Left colon (tissue), 2 donors: Measurements from ENCODE around the gene GPR146. TPM values are rescaled to one million over a fixed set of nuclear protein-coding genes. Genes with fewer than 3 reads are reported as not detected.

Experiments used
- ATAC-seq: fragments of 200-7000 bp; cut with Tn5 transposase; one replicate; pipeline ENCODE4 v1.9.1; 2020; ENCODE audit warnings: mild to moderate bottlenecking, moderate library complexity
- DNase-seq, 2 donors: peaks; one replicate each; pipeline ENCODE4 v3.0.0-alpha.2; 2020
- intact Hi-C, 2 donors: fragments of 100-400 bp; cut with DNase I in 1 of 2; cut with micrococcal nuclease in 1 of 2; formaldehyde crosslinking; loops; one replicate each; pipeline versions ENCODE4 v1.11.2 to v1.14.0; 2022; cut with DNase I, micrococcal nuclease
- total RNA-seq, 2 donors: library from RNA; stranded (reverse); fragmentation: NEBNext Ultra II Directional; extraction: Animal tissue kit (Norgen Biotek cat#: 25700); gene quantifications; one replicate each; pipeline ENCODE4 v1.2.1, GENCODE V29; 2021
- donor health status: DM: no; HTN: no; CAD: no.
- donor health status: DM: yes; HTN: yes; CAD: no.

Gene GPR146
- total RNA-seq, 2 donors from 2014 or later = 4.0 to 7.4 TPM

GRCh38 chr7:1022356-1022755 lies 22.0 kb upstream of the GPR146 start:
- DNase-seq = no peak
- intact Hi-C loops = no loop called here
- ATAC-seq = no peak

GRCh38 chr7:1022801-1023465 lies 21.4 kb upstream of the GPR146 start:
- no peak for ATAC-seq
- intact Hi-C loops = no loop called here
- no peak for DNase-seq

GRCh38 chr7:1024331-1024841 lies 20.0 kb upstream of the GPR146 start:
- intact Hi-C loops = no loop called here
- ATAC-seq (no peak), DNase-seq (no peak)

- DNase-seq = no peak
- ATAC-seq = no peak
- intact Hi-C loops = no loop called here
These were observed 19.2 kb upstream of the GPR146 start for GRCh38 chr7:1024876-1025742.

GRCh38 chr7:1025743-1026581 lies 18.4 kb upstream of the GPR146 start:
- intact Hi-C loops = no loop called here
- DNase-seq (no peak), ATAC-seq (no peak)

- ATAC-seq = no peak
- no peak for DNase-seq
These were observed 17.6 kb upstream of the GPR146 start for GRCh38 chr7:1026721-1027161.

GRCh38 chr7:1027242-1028043 lies 16.9 kb upstream of the GPR146 start:
- intact Hi-C loops = no loop called here

More at GRCh38 chr7:1026721-1027161, 17.6 kb upstream of the GPR146 start:
- intact Hi-C loops = no loop called here

GRCh38 chr7:1028044-1028770 lies 16.1 kb upstream of the GPR146 start:
- intact Hi-C loops = no loop called here
- ATAC-seq = peak; percentile 93

More at GRCh38 chr7:1027242-1028043, 16.9 kb upstream of the GPR146 start:
- peak in 1 of 2 donors; percentile 49 for DNase-seq
- ATAC-seq = no peak

GRCh38 chr7:1028775-1029636 lies 15.3 kb upstream of the GPR146 start:
- ATAC-seq (peak; percentile 87), DNase-seq (peak; percentile 77 to 94)
- intact Hi-C loops = no loop called here

More at GRCh38 chr7:1028044-1028770, 16.1 kb upstream of the GPR146 start:
- DNase-seq = peak; percentile 88 to 95

- intact Hi-C loops = no loop called here
- DNase-seq (no peak), ATAC-seq (no peak)
These were observed 14.5 kb upstream of the GPR146 start for GRCh38 chr7:1029637-1030443.

GRCh38 chr7:1030444-1031070 lies 13.8 kb upstream of the GPR146 start:
- DNase-seq = no peak
- intact Hi-C loops = no loop called here
- ATAC-seq = no peak

GRCh38 chr7:1031716-1032455 lies 12.5 kb upstream of the GPR146 start:
- intact Hi-C loops = no loop called here
- ATAC-seq = no peak
- DNase-seq = no peak

- DNase-seq (no peak), ATAC-seq (no peak)
- intact Hi-C loops = no loop called here
These were observed 11.7 kb upstream of the GPR146 start for GRCh38 chr7:1032536-1033181.

GRCh38 chr7:1033546-1034145 lies 10.7 kb upstream of the GPR146 start:
- intact Hi-C loops = no loop called here
- no peak for DNase-seq

More at GRCh38 chr7:1033546-1034145, 10.7 kb upstream of the GPR146 start:
- no peak for ATAC-seq
